Activated T-helper 1 cell treated with anti-CD3 and anti-CD28 coated beads, Interleukin-2, amount 50 U/mL, for 16 hours (primary cell): ENCODE results near the gene PPP1R3C.

ENCODE experiments used
- DNase-seq, 2 donors: peaks; one replicate each; pipeline ENCODE4 v3.0.0-alpha.2; 2020; ENCODE audit warnings: low read depth in 1 of 2, low spot score in 1 of 2

PPP1R3C gene

GRCh38 chr10:91602449-91602848 is 30.4 kb downstream of the PPP1R3C start:
- DNase-seq = no peak

DNA sequence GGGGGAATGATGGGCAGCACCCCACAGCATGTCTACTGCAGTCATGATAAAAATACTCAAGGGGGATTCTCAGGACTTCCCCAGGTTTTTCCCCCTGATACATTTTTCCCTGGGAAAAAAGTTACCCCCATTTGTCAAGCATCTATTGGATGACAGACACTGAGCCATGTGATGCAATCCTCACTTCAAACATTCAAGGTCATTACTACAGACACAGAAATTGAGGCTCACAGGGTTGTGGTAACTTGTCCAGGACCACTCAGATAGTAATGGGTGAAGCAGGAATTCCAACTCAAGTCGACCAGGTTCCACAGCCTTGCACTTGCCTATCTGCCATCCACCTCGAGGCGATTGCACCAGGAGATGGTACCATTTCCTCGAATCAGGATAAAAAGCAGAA is 31.7 kb downstream of the PPP1R3C start:
- DNase-seq = no peak

GRCh38 chr10:91598211-91598977 is 34.5 kb downstream of the PPP1R3C start:
- no peak for DNase-seq

DNA sequence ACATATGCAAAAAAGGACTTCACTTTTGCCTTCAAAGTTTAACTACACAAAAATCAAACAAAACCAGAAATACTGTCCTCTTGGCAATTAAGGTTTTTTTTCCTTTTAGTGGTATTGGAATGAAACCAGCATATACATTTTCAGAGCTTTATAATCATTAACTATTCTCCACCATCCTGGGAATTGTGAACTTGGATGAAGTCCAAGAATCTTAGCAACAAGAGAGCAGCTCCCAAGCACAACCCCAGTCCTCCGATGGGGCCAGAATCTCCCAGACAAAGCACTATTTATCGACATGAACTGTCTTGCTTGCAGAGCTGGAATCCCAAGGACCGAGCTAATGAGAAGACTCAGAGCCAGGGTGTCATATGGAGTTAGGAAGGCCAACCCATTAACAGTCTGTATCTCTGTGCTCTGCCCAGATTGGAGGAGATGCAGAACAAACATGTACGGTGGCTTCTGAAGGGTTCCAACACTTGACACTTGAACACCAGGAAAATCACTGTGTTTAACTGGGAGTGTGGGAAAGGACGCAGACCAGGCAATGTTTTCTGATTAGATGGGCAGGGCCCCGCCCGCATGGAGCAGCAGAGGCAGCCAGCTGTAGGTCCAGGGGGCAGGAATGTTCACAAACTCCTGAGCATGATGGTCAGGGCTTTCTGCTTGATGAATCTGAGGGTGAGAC is 35.5 kb downstream of the PPP1R3C start:
- DNase-seq = no peak

GRCh38 chr10:91596825-91597196 is 36.1 kb downstream of the PPP1R3C start:
- no peak for DNase-seq

- DNase-seq = no peak
These were observed 39.0 kb downstream of the PPP1R3C start for GRCh38 chr10:91593834-91594233.

GRCh38 chr10:91593366-91593765 is 39.5 kb downstream of the PPP1R3C start:
- DNase-seq = no peak

DNA sequence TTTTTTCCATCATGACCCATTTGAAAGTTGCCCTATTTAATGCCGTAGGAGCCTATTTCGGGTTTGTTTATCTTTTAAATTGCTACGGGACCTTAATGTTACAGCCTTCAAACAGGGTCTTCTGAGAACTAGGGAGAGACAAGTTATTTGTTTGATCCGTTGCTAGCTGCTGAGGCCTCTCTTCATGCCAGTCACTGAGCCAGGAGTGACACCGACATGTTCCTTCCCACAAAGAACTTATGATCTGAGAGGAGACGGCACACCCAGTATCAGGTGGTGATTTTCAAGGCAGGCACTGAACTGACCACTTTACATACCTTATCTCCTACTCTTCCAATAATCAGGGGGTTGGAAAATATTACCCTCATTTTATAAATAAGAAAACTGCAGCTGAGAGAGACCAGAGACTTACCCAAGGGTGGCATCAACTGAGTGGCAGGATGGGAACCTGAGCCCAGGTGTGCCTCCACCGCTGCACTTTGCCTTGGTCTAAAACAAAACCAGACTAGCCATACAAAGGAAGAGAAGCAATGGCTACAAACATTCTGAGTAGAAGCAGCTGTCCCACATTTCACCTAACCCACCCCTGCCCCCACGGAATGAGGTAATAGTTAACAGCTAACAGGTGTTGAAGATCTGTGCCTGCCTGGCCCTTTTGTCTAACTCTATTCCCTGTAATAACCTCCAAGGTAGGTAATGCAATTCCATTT is 40.5 kb downstream of the PPP1R3C start:
- no peak for DNase-seq

DNA sequence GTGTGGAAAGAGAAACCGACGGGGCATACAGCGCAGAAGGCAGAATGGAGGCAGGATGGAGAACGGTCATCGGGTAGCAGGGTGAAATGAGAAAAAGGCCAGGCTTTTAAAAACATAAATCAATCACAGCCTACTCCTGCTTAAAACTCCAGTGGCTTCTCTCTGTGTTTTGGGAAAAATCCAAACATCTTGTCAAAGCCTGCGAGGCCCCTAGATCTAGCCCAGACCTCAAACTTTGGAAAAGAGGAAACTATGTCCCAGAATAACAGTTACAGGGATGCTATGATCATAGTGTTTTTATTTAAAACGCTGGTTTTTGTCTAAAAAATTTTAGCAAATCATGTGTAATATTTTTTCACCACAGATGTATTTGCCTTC is 41.1 kb downstream of the PPP1R3C start:
- no peak for DNase-seq

- no peak for DNase-seq
These were observed 41.7 kb downstream of the PPP1R3C start for GRCh38 chr10:91590904-91591796.

GRCh38 chr10:91590142-91590903 is 42.5 kb downstream of the PPP1R3C start:
- no peak for DNase-seq

DNA sequence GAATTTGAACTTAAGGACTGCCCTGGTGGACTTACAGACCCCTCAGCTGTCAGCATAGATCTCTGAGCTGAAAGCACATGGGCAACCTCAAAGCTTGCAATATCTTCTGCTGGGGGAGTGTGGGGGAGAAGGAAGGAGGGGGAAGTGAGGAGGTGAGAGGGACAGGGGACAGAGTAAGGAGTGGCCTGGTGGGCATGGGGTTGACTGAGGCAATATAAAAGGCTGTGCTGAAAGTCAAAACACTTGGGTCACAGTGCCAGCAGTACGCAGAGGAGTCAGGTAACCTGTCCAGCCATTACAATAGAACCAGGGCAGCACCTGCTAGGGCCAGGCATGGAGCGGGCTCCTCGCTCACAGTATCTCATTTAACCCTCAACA is 43.2 kb downstream of the PPP1R3C start:
- no peak for DNase-seq

DNA sequence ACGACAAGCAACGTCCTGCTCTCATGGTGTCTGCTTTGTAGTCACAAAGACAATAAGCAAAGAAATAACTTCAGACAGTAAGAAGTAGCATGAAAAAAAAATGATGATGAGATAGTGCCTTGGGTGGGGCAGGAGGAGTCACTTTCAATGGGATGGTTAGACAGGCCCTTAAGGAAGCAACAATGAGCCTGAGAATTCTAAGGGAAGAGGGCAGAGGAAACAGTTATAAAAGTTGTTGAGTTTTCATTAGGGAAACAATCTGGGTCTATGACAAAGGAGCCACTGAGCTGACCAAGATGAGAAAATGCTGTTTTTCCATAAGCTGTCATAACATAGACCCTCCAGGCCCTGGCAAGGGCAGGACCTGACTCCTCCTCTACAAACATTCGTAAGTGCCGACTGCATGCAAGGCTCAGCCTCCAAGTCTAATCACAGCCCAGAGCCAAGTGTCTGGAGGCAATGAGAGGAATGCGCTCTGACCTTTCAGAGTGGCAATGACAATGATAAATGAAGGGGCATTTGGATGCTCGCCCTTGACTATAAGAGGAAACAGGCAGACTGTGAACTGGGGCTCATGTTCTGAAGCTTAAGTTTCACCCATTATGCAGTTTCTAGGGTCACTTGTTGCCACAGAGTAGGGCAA is 43.7 kb downstream of the PPP1R3C start:
- DNase-seq = no peak

DNA sequence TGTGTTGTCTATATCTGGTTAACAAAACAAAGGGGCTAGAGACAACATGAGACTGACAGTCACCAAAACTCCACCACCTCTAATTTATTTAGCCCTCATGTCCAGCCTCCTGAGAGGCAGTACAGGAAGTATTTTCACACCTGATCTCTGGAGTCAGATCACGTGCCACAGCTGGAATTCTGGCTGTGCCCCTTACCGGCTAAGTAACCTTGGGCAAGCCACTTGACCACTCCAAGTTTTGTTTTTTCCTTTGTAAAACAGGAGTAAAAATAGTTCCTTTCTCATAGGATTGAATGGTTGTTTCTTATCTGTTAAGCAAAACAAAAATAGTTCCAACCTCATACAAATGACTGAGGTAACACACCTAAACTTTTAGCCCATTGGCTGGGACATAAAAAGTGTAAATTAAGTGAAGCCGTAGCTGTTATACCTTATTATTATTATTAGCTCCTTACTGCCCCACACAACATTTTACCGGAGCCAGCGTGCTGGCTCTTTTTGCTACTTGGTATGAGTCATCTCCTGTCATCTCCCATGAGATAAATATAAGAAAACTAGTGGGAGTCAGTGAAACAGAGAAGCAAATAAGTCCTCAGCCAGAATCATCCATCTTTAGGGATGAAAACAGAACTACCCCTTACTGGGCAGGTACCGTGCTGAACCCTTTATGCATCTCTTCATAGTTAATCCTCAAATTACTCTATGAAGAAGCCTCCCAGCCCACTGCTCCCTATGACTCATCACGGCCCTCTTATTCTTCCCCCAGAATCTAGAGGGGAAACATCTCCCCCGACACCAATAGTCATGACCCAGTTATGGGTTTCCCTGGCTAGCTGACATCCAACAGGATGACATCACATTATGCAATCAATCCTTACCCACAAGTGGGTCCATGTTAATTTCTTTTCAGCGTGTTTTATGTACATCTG is 44.9 kb downstream of the PPP1R3C start:
- DNase-seq = no peak

DNA sequence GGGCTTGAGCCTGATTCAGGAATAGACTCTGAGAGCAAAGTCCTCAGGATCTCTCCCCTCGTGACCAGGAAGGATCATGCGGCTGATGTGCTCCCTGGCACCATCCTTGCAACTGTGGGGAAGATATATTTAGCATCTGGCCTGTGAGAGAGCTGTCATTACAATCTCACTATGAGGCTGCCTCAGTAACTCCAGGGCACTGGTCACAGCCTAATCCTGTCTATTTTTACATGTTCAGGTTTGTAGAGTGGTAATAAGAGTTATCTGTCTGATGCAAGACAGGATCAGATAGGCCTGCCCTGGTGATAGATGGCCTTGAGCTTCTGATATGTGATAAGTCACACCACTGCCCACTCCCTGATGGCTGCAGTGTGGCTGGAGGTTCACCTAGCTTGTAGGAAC is 50.7 kb downstream of the PPP1R3C start:
- DNase-seq = no peak

- DNase-seq = no peak
These were observed 53.4 kb downstream of the PPP1R3C start for GRCh38 chr10:91579329-91579985.
